ENCODE data around the gene HPSE.

HPSE gene

DNA sequence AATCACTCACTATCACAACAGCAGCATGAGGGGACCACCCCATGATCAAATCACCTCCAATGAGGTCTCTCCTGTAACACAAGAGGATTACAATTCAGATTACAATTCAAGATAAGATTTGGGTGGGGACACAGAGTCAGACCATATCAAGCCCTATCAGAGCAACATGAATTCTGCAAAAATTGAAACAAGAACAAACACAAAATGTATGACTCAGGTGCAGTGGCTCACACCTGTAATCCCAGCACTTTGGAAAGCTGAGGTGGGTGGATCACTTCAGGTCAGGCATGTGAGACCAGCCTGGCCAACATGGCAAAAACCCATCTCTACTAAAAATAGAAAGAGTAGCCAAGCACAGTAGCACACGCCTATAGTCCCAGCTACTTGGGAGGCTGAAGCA, 13.4 kb upstream of the HPSE start:
- TF ChIP-seq, protein P1, sequence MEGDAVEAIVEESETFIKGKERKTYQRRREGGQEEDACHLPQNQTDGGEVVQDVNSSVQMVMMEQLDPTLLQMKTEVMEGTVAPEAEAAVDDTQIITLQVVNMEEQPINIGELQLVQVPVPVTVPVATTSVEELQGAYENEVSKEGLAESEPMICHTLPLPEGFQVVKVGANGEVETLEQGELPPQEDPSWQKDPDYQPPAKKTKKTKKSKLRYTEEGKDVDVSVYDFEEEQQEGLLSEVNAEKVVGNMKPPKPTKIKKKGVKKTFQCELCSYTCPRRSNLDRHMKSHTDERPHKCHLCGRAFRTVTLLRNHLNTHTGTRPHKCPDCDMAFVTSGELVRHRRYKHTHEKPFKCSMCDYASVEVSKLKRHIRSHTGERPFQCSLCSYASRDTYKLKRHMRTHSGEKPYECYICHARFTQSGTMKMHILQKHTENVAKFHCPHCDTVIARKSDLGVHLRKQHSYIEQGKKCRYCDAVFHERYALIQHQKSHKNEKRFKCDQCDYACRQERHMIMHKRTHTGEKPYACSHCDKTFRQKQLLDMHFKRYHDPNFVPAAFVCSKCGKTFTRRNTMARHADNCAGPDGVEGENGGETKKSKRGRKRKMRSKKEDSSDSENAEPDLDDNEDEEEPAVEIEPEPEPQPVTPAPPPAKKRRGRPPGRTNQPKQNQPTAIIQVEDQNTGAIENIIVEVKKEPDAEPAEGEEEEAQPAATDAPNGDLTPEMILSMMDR (IDR thresholded peaks at IDR 0.05; ENCODE audit: low read depth, low read length): no peak
- Histone ChIP-seq H3K9me3 (no peaks in the 10 kb centered on the region), H3K36me3 (no peaks in the 10 kb centered on the region), H3K4me1 (no peaks in the 10 kb centered on the region), H3K27me3 (peaks cover 3% of the 10 kb centered on the region; the same call in 1 of the 2 replicates), H3K4me3 (ENCODE audit: low read depth, low read length) (no peak overlapping the region)
- no peak for DNase-seq

DNA sequence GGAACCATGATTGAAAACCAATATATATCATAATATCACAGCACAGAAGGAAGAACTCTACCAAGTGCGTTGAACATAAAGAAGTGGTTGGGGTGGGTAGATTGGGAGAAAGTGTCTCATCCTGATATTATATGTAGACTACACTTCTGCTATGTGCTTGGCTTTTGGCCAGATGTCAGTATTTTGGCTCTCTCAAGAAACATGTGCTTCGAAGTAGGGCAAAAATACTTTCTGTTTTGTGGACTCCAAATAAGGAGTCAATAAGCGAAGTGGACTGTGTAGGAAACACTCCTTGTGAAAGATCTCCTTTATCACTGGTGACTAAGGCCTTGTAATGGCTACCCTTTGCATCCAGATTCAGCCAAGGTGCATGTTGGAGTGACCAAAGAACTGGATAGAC, 7.8 kb upstream of the HPSE start:
- TF ChIP-seq, protein P1 (IDR thresholded peaks at IDR 0.05; ENCODE audit: low read depth, low read length): no peak
- Histone ChIP-seq H3K4me1 (no peaks in the 10 kb centered on the region), H3K27me3 (peaks cover 3% of the 10 kb centered on the region; the same call in 1 of the 2 replicates), H3K4me3 (ENCODE audit: low read depth, low read length) (no peak overlapping the region), H3K9me3 (no peaks in the 10 kb centered on the region), H3K36me3 (no peaks in the 10 kb centered on the region)
- no peak for DNase-seq

DNA sequence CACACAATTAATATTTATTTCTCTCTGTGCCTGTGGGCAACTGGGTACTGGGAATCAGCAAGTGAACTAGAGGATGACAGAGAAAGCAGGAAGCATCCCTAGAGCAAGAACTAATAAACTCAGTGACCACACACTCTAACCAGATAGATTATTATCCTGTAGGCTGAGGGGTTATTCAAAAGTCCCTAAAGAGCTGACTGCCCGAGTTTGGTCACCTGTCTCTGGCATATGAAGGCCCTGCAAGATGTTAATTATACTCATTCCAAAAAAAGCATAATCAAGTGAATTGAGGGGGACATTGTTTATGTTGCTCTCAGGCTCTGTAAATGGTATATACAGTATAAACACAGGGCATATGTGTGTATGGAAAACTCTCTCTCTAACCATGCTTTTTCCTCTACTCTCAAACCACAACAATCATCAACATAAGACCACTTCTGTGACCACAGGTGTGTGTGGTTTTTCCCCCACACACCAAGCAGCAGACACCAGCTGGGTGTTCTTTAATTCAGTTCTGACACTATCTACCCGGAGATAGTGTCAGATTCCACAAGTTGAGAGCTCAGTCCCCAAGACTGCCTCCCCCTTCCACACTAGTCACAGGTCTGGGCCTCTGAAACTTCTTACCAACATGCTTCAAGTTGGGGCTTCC, 6.2 kb upstream of the HPSE start:
- H3K9me3 ChIP-seq: no peaks in the 10 kb centered on the region
- DNase-seq: no peak
- H3K4me1 ChIP-seq: no peaks in the 10 kb centered on the region
- H3K27me3 ChIP-seq: no peaks in the 10 kb centered on the region; the same call in 1 of the 2 replicates
- H3K36me3 ChIP-seq: no peaks in the 10 kb centered on the region
- no peak overlapping the region for H3K4me3 ChIP-seq (ENCODE audit: low read depth, low read length)
- TF ChIP-seq, protein P1 (IDR thresholded peaks at IDR 0.05; ENCODE audit: low read depth, low read length): no peak

DNA sequence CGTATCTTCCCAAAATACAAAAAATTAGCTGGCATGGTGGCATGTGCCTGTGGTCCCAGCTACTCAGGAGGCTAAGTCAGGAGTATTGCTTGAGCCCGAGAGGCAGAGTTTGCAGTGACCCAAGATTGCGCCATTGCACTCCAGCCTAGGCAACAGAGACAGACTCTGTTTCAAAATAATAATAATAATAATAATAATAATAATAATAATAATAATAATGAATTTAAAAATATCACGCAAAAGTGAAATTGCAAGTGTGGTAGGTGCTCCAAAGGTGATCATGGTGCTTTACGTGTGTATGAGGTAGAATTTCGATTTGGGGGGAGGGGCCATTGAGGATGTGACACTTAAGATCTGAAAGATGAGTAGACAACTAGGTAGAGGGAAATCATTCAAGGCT, 4.9 kb upstream of the HPSE start:
- Histone ChIP-seq H3K27me3 (peaks cover 7% of the 10 kb centered on the region), H3K4me1 (no peaks in the 10 kb centered on the region), H3K36me3 (no peaks in the 10 kb centered on the region), H3K4me3 (ENCODE audit: low read depth, low read length) (no peak overlapping the region), H3K9me3 (no peaks in the 10 kb centered on the region)
- TF ChIP-seq, protein P1 (IDR thresholded peaks at IDR 0.05; ENCODE audit: low read depth, low read length): no peak
- no peak for DNase-seq

DNA sequence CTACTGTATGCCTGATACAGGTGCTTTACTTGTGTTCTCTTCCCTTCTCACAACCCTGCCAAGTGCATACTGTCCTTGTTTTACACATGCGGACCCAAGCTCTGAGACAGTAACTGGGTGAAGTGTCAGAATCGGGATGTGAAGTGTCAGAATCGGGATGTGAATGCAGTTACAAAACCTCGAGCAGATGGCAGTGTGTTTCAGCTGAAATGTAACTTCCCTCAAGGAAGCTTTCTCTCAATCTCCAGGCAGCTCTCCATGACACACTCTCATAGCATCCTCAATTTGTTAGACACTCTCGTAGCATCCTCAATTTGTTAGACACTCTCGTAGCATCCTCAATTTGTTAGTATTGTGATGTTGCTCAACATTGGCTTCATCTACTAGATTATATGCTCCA, 1.1 kb upstream of the HPSE start:
- TF ChIP-seq, protein P1 (IDR thresholded peaks at IDR 0.05; ENCODE audit: low read depth, low read length): no peak
- no peaks in the 10 kb centered on the region for H3K4me1 ChIP-seq
- DNase-seq: no peak
- H3K36me3 ChIP-seq: no peaks in the 10 kb centered on the region
- H3K9me3 ChIP-seq: no peaks in the 10 kb centered on the region
- H3K27me3 ChIP-seq: peaks cover 13% of the 10 kb centered on the region
- peak overlapping the region; percentile 65 for H3K4me3 ChIP-seq (ENCODE audit: low read depth, low read length)

DNA sequence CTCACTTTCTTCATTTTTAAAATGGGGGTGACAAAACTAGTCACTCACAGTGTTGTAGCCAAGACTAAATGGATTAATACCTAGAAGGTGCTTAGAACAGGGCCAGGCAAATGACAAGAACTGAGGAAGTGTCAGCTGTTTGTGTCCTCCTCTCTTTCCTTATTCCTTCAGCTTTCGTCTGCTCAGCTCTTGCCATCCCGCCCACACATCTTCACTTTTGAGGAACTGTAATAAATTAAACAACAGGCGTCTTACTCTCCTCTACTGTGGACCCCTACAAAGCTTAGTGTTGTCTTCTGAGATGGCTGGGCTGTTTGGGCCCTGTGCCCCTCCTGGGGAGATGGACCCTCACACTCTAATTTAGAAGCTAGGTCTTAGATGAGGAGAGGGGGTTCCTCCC, 2.7 kb downstream of the HPSE start:
- Histone ChIP-seq H3K36me3 (no peaks in the 10 kb centered on the region), H3K4me1 (no peaks in the 10 kb centered on the region), H3K4me3 (ENCODE audit: low read depth, low read length) (no peak overlapping the region), H3K9me3 (no peaks in the 10 kb centered on the region), H3K27me3 (peaks cover 13% of the 10 kb centered on the region)
- TF ChIP-seq, protein P1 (IDR thresholded peaks at IDR 0.05; ENCODE audit: low read depth, low read length): no peak
- DNase-seq: no peak

Measured in BE2C (cell line).